Stimulated activated CD8-positive, alpha-beta memory T cell treated with anti-CD3 and anti-CD28 coated beads, Interleukin-12 subunit alpha, Interleukin-12 subunit beta, amount 100 ng/mL, for 24 hours (primary cell): Measurements from ENCODE around the gene F10.
"Not testable (repeated sequence)": the region's sequence is repeated elsewhere in the genome, so short reads cannot be mapped to it uniquely, and the experiment has no call there.

Experiments used
- DNase-seq: peaks from one replicate; pipeline ENCODE4 v3.0.0-alpha.2; 2020; ENCODE audit errors: extremely low read depth

Gene F10

DNA sequence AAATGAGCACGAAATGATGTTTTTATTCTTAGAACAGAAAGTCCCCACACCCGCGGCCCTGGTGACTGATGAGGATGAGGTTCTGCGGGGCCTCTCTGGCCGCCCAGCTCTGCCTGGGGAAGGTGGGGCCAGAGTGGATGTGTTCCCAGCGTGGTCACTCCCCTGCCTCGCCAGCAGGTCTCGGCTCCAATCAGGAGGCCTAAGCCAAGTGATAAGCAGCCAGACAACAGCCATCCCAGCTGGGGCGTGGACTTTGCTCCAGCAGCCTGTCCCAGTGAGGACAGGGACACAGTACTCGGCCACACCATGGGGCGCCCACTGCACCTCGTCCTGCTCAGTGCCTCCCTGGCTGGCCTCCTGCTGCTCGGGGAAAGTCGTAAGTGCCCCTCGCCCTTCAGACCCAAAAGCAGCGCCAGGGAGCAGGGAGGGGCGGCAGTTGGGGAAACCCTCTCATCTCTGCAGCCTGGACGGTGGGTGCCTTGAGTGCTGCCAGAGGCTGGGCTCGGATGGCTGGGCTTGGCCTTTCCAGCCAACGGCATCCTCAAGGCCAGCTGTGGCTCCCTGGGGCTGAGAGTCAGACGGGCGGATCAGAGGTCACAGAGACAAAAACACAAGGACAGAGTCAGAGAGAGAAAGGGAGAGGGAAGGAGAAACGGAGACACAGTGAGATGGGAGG is at the start of gene F10:
Gene F10 (plus strand): TSS at position 250 of the 676 bp plus-strand sequence. CDS start 57 bp downstream, at position 307.
- no peak for DNase-seq

DNA sequence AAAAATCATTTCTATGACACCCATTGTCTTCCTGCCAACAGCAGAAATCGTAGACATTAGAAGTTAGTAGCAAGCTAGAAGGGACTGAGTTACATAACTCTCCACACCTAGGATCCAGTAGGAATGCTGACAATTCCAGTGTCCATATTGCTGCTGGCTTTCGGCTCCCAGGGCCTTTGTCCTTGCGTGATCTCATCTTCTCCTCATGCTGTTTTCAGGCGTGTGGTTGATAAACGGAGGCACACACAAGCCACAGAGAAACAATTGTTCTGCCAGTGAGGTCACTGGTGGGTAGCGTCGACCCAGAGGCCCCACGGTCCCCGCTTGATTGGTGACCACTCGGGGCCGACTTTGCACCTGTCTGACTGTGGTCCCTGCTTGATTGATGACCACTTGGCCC is 48.7 kb upstream of the F10 start:
- no peak for DNase-seq

DNA sequence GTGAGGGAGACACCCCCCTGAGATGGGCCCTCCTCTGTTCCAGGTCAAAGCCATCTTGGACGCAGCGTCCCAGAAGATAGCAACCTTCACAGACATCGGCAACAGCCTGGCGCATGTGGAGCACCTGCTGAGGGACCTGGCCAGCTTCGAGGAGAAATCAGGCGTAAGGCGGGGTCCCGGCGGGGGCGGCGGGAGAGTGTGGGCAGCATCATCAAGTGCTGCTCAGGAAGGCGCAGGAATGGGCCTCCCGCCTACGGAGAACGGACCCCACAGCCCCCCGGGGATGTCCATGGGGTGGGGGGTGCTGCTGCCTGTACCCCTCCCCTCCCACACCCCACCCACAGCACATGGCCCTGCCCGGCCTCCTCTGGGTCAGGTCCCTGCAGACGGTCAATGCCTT is 48.2 kb upstream of the F10 start:
- DNase-seq: no peak

DNA sequence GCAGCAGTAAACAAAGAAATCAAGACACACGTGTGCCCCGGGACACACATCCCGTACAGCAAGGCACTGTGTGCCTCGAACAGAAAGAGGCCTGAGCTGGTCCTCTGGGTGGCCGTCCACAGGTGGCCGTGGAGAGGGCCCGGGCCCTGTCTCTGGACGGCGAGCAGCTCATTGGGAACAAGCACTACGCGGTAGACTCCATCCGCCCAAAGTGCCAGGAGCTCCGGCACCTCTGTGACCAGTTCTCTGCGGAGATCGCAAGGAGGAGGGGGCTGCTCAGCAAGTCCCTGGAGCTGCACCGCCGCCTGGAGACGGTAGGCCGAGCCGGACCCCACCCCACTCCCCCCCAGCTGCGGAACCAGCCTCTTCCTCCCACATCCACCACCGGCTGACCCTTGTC is 47.7 kb upstream of the F10 start:
- DNase-seq: no peak

DNA sequence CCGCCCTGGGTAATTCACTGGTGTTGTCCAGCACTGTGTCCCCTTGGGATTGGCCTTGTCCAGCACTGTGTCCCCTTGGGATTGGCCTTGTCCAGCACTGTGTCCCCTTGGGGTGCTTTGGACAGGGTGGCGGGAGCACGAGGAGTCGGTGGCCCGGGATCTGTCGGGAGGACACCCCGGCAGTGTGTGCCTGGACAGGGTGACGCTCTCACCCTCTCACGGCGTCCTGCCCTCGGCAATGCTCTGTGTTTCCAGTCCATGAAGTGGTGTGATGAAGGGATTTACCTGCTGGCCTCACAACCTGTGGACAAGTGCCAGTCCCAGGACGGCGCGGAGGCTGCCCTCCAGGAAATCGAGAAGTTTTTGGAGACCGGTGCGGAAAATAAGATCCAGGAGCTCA is 46.9 kb upstream of the F10 start:
- DNase-seq: no peak

DNA sequence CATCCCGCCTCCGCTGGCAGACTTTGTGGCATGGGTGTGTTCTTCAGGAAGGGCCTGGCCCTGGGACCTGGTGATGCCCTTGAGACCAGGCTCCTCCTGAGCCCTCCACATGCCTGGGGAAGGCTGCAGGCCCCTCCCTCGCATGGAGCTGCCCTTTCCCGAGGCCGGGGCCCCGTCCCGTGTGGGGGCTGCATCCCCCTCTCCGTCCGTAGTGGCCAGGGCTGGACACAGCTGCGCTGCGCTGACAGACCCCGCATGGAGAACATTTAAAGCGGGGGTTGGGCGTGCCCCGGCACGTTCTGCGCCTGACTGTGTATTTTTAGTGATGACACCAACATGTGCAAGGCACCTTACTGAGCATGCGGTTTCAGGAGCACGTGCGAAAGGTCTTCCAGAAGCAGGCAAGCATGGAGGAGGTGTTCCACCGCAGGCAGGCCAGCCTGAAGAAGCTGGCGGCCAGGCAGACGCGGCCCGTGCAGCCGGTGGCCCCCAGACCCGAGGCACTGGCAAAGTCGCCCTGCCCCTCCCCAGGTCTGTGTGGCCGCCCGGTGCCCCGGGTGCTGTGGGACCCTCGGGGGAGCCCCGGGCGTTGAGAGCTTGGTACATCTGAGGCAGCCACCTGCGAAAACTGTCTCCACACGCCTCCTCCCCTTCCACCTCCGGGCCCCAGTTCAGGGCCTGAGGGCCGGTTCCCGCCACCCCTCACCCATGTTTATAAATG is 45.8 kb upstream of the F10 start:
- DNase-seq: no peak

DNA sequence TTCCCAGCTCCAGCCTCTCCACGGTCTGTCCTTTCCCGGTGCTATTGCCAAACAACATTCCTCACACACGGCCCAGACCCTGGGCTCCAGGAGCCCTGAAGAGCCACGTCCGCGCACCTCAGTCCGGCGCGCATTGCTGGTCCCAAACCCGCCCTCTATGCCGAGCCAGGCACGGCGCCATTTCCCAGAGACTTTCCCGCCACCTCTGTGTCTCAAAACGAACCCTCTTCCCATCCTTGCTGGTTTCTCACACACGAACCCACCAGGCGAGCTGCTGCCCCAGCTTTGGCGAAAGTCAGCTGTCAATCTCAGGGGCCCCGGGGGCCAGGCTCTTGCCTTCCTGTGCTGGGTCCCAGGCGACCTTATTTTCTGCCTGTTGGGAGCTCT is 45.0 kb upstream of the F10 start:
- no peak for DNase-seq

DNA sequence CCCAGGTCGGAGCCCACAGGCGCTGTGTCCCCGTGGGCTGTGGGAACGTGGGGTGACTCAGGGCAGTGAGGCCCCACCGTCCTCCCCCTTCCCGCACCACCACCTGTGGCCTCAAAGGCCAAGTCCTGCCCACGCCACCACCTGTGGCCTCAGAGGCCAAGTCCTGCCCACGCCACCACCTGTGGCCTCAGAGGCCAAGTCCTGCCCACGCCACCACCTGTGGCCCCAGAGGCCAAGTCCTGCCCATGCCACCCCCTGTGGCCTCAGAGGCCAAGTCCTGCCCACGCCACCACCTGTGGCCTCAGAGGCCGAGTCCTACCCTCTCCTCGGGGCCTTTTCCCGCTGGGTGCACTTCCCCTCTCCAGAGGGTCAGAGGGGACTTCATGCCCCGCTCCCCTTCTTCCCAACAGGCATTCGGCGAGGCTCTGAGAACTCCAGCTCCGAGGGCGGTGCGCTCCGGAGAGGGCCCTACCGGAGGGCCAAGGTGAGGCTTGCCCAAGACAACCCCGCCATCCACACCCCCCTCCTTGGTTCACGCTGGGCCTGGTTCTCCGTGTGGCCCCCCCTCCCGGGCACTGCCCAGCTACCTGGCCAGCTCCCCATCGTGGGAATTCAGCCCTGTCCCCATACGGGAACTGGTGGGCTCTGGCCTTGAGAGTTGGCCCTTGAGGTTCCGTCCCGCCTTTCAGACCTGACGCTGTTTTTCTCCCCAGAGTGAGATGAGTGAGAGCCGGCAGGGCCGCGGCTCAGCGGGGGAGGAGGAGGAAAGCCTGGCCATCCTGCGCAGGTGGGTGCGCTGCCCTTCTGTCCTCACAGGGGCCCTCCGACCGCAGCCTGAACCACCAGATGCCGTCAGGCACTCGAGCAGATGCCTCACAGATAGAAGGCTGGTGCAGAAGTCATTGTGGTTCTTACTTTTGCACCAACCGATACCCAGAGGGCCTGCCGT is 44.4 kb upstream of the F10 start:
- DNase-seq: no peak

DNA sequence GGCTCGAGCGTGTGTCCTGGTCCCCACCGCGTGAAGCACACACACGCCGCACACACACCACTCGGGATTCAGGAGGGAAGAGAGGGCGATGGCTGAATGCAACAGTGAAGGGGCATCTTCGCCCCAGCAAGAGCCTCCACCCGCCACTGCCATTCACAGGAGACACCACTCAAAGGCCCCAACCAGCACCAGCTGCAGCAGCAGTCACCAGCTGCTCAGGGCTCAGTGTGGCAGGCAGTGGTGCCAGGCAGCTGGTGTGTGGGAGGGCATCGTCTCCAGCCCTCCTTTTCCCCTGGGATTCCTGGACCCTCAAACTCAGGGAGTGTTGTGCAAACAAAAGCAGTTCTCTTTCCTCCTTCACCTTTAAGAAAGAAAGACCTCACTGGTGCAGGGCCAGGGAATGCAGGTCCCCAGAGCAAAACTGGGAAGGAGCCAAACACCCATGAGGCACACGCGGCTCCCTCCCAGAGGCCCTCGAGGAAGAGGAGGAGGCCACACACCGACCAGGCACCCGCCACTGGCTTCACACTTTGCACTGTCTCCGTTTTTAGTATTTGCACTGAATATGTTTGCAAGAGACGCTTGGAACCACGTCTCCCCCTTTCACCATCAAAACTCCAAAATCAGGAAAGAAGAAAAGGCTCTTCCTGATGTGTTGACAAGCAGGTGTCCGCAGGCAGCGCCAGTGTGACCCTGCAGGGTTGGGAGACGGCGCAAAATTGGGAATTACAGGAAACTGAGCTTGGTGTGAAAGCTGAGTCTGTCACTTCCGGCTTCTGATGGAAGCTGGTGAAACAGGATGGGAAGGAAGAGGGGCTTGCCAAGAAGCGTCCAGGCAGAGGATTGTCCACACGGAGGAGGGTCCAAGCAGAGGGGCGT is 43.5 kb upstream of the F10 start:
- DNase-seq: no peak

DNA sequence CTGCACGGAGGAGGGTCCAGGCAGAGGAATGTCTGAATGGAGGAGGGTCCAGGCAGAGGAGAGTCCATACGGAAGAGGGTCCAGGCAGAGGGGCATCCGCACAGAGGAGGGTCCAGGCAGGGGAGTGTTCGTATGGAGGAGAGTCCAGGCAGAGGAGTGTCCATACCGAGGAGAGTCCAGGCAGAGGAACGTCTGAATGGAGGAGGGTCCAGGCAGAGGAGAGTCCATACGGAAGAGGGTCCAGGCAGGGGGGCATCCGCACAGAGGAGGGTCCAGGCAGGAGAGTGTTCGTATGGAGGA is 42.9 kb upstream of the F10 start:
- DNase-seq: not testable (repeated sequence)

DNA sequence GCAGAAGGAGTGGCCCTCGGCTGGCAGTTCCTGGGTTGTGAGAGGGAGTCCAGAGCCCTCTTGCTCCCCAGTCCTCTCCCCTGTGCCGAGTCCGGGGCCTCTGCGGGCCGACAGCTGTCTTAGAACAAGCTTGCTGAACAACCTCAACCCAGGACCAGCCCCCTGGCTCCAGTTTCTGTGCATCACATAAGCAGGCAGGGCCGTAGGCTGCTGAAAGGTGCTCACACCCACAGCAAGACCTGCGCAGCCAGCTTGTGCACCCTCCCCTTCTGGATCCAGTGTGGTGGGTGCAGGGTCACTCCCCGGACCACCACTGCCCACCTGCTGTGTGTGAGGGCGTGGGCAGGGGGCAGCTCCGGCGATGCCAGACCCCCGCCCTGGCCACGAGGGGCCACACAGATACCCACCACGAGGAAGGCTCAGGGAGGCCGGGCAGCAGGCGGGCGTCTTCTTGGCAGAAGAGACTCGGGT is 42.2 kb upstream of the F10 start:
- no peak for DNase-seq

DNA sequence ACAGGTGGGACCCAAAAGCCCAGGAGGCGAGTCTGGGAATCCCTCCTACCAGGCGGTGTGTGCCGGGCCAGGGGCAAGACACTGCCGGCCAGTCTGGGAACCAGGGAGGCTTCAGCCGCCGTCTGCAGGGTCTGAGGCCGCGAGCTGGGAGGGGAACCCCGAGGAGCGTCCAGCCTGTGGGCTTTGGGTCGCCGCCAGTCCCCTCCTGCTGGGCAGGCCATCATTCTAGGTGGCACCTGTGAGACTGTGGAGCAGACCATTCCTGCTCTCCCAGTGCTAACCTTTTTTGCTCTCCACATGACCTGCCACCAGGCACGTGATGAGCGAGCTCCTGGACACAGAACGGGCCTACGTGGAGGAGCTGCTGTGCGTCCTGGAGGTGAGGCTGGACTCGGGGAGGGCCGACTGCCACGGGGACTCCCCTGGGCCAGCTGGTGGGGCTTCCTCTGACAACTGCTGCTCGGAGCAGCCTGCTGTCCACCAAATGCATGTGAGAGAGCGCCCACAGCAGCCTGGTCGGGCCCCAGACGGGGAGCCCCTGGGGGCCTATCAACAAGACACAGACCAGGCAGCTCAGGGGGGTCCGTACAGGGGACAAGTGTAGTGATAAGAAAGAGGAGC is 41.6 kb upstream of the F10 start:
- no peak for DNase-seq

DNA sequence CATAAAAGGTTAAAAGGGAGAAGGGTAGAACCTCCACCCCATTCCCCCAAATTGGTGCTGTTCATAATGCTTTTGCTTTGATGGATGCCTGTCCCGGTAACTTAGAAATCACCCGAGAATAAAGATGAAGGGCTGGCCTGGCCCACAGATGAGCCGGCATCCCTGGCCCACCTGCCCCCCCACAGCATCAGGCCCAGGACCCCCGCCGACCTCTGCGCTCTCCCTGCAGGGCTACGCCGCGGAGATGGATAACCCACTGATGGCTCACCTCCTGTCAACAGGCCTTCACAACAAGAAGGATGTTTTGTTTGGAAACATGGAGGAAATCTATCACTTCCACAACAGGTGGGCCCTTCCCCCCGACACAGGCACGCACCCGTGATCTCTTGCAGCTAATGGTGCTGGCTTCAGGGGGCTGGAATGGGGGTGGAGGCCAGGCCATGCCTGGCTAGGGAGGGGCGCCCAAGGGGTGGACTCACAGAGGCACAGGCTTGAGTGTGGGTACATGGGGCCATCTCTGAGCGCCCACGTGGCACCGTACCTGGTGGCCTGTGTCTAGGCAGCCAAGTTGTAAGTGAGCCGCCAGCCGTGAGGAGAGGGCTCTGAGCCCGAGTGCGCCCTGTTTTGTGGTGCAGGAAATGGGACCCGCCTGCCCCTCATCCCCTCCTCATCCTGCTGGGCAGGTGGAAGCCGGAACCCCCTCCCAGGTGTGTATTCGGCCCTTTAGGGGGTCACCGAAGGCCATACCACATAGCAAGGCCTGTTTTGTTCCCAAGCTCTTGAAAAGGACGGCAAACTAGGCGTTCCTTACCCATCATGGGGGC is 40.2 kb upstream of the F10 start:
- DNase-seq: no peak

DNA sequence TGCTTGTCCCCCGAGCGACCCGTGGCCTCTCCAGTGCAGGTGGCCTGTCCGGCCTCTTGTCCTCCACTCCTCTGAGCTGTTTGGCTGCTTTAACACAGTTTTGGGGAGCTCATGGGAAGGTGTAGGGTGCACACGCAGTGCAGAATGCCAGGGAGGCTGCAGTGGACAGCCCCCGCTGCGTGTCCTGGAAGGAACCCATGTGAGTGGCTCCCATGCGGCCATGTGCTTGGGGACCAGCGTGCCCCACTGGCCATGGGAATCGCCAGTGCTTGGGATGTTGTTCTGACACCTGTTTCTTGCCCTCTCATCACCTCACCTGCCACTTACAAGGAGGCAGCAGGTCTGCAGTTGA is 39.6 kb upstream of the F10 start:
- DNase-seq: no peak

DNA sequence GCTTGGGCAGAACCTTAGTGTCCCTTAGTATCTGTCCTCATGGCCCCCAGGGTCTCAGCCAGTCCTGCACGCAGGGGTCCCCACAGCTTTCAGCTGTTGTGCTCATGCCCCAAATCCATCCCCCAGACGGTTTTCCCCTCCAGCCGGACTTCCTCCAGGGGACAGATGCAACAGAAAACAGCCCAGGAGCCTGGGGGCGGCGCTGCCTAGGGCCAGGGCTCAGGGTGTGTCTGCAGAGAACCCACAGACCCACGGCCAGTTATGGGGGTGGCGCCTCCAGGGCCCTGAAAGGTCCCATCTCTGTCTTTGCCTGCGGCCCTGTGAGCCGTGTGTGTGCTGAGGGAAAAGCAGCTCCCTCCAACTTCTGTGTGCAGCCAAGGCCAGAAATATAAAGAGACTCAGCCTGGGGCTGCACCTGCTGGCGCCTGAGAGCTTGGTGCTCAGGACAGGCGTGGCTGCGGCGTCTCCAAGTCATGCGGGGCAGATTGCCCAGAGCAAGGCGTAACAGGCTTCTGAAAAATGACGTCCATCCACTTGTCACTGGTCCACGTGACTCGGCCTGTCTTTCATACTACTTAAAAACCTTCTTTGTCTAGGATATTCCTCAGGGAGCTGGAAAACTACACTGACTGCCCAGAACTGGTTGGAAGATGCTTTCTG is 39.1 kb upstream of the F10 start:
- no peak for DNase-seq

DNA sequence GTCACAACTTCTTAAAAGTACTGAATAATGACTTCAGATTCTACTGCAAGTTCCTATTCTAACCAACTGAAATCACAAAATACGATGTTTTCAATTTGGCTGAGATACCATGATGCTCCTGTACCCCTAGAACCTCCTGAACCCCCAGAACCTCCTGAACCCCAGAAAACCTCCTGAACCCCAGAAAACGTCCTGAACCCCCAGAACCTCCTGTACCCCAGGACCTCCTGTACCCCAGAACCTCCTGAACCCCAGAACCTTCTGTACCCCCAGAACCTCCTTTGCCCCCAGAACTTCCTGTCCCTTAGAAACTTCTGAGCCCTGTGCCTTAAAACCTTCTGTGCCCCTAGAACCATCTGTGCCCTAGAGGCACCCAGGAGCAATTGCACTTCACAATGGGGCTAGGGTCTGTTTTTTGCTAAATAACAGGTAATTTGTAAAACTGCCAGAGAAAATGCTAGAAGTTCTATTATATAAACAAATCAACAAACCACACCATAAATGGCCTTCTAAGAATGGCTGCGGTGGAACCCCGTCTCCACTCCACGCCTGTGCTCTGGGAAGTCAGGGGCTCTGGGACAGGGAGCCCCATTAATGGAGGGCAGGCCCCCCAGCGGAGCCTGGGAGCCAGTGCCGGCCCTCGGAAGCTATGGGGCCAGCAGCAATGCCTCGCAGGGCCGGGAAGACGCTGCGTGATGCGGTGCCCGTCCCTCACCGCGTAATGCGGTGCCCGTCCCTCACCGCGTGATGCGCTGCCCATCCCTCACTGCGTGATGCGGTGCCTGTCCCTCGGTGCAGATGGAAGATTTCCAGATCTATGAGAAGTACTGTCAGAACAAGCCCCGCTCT is 38.3 kb upstream of the F10 start:
- DNase-seq: no peak

DNA sequence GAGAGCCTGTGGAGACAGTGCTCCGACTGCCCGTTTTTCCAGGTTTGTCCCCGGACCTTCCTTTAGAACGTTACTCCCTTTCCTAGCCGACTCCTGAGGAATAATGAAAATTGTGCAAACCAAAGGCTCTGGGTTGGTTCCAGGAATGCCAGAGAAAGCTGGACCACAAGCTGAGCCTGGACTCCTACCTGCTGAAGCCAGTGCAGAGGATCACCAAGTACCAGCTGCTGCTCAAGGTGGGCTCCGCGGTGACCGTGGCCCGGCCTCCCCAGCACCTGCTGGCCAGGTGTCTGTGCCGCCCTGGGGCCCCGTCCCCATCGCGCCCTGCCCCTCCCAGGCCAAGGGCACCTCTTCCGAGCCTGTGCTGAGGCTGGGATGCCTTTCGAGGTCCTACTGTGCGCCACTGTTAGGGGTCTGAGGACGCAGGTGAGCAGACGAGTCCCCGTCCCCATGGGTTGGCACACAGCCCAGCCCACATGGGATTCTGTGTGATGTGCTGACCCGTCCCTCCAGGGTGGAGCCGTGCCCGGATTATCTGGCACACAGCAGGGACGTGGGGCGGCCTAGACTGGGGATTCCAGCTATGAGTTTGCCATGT is 37.6 kb upstream of the F10 start:
- DNase-seq: no peak

DNA sequence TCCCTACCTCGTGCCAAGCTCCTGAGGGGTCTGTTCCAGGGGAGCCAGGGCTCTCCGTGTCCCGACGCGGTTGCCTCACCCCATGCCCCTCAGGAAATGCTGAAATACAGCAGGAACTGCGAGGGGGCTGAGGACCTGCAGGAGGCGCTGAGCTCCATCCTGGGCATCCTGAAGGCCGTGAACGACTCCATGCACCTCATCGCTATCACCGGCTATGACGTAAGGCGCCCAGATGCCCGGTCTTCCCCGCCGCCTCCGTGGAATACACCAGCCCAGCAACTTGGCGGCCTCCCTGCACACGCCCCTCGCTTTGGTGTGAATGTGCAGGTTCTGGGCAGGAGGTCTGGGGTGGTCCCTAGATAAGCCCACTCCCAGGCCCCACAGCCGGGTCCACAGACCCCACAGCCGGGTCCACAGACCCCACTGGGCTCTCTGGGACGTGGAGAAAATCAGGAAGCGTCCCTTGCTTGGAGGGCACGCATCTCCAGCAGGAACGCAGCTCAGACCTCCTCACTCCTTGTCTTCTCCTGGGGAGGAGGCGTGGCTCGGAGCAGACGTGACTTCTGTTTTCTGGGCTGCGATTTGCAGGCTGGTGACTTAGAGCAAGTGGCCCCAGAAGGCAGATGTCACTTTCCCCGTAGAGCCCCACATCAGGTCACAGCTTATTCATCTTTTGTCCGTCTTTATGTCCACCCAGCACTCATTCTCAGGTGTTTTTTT is 36.4 kb upstream of the F10 start:
- no peak for DNase-seq
